Osteoblast (primary cell): ENCODE data around the gene FAM3B. TPM values are rescaled to one million over a fixed set of nuclear protein-coding genes. Genes with fewer than 3 reads are reported as not detected.
A peak's percentile ranks its signal among the peaks of the same experiment; 100 is the strongest.
"Not testable (repeated sequence)": the region's sequence is repeated elsewhere in the genome, so short reads cannot be mapped to it uniquely, and the experiment has no call there.

Experiments used
- DNase-seq: peaks from one replicate; pipeline ENCODE4 v3.0.0; 2011; ENCODE audit warnings: low spot score, mixed read lengths; ENCODE audit not compliant: insufficient read length; ENCODE audit errors: missing footprints
- H2AFZ ChIP-seq: 2 replicates; pipeline ENCODE4 v1.6.0; 2011; ENCODE audit warnings: mild to moderate bottlenecking, low read length
- H3K27ac ChIP-seq: 2 replicates; pipeline ENCODE4 v1.5.1; 2011; ENCODE audit warnings: mild to moderate bottlenecking, low read depth, low read length, moderate library complexity
- H3K27me3 ChIP-seq: 2 replicates; pipeline ENCODE4 v1.6.0; 2012; ENCODE audit warnings: mild to moderate bottlenecking, control low read depth, inconsistent platforms, low read length, moderate library complexity; ENCODE audit not compliant: insufficient read depth
- H3K36me3 ChIP-seq: 2 replicates; pipeline ENCODE4 v1.5.1; 2011; ENCODE audit warnings: mild to moderate bottlenecking, low read length, control low read depth, moderate library complexity; ENCODE audit not compliant: insufficient read depth
- H3K4me1 ChIP-seq: 2 replicates; pipeline ENCODE4 v1.5.1; 2011; ENCODE audit warnings: mild to moderate bottlenecking, low read length, control low read depth, moderate library complexity; ENCODE audit not compliant: insufficient read depth
- H3K4me2 ChIP-seq: 2 replicates; pipeline ENCODE4 v1.6.0; 2011; ENCODE audit warnings: mild to moderate bottlenecking, low read length; ENCODE audit not compliant: insufficient read depth
- H3K4me3 ChIP-seq: fragments of 200-600 bp; sonication (generic); 3 replicates; pipeline ENCODE4 v1.5.1; 2012; ENCODE audit warnings: mild to moderate bottlenecking, low read length, inconsistent platforms; ENCODE audit not compliant: insufficient read depth
- H3K79me2 ChIP-seq: 2 replicates; pipeline ENCODE4 v1.6.0; 2012; ENCODE audit warnings: mild to moderate bottlenecking, low read length, control low read depth, inconsistent platforms; ENCODE audit not compliant: insufficient read depth
- H3K9me3 ChIP-seq: 2 replicates; pipeline ENCODE4 v1.5.1; 2011; ENCODE audit warnings: low read depth, low read length, control low read depth
- H4K20me1 ChIP-seq: 2 replicates; pipeline ENCODE4 v1.6.0; 2012; ENCODE audit warnings: mild to moderate bottlenecking, low read length, control low read depth; ENCODE audit not compliant: insufficient read depth
- CTCF ChIP-seq: IDR thresholded peaks from 2 replicates; pipeline ENCODE4 v1.5.1; 2011; ENCODE audit warnings: mild to moderate bottlenecking, low read depth, low read length, moderate library complexity; ENCODE audit errors: extremely low read depth
- total RNA-seq: library from RNA; depleted of rRNA; stranded (reverse); fragments of >200 nt; gene quantifications from 2 replicates; pipeline ENCODE4 v1.2.3, GENCODE V29; 2012

FAM3B gene
- total RNA-seq, 1 donor, result not detected

GRCh38 chr21:41302976-41303375 is 13.6 kb upstream of the FAM3B start:
- H3K27ac ChIP-seq, result no peak overlapping the region
- no peaks in the 10 kb centered on the region for H3K4me1 ChIP-seq
- H2AFZ ChIP-seq, result no peak overlapping the region
- no peaks in the 10 kb centered on the region for H4K20me1 ChIP-seq
- DNase-seq, result no peak
- TF ChIP-seq CTCF, result no peak
- no peak overlapping the region for H3K4me2 ChIP-seq
- H3K27me3 ChIP-seq, result peaks cover 4% of the 10 kb centered on the region
- no peaks in the 10 kb centered on the region for H3K9me3 ChIP-seq
- no peaks in the 10 kb centered on the region for H3K36me3 ChIP-seq
- no peaks in the 10 kb centered on the region for H3K79me2 ChIP-seq
- H3K4me3 ChIP-seq, result no peak overlapping the region

GRCh38 chr21:41304068-41304720 is 12.4 kb upstream of the FAM3B start:
- TF ChIP-seq CTCF, result no peak
- no peak overlapping the region for H2AFZ ChIP-seq

GRCh38 chr21:41307219-41307618 is 9.4 kb upstream of the FAM3B start:
- peaks cover 4% of the 10 kb centered on the region for H3K27me3 ChIP-seq
- no peaks in the 10 kb centered on the region for H3K9me3 ChIP-seq
- no peaks in the 10 kb centered on the region for H3K4me1 ChIP-seq
- no peak overlapping the region for H2AFZ ChIP-seq
- no peak overlapping the region for H3K4me2 ChIP-seq
- no peaks in the 10 kb centered on the region for H4K20me1 ChIP-seq
- H3K4me3 ChIP-seq, result no peak overlapping the region
- H3K36me3 ChIP-seq, result no peaks in the 10 kb centered on the region
- no peaks in the 10 kb centered on the region for H3K79me2 ChIP-seq
- no peak for DNase-seq
- no peak overlapping the region for H3K27ac ChIP-seq
- TF ChIP-seq CTCF, result no peak

More at GRCh38 chr21:41304068-41304720, 12.4 kb upstream of the FAM3B start:
- no peak for DNase-seq
- no peak overlapping the region for H3K4me3 ChIP-seq
- no peaks in the 10 kb centered on the region for H3K4me1 ChIP-seq
- H3K27me3 ChIP-seq, result peaks cover 4% of the 10 kb centered on the region
- H3K4me2 ChIP-seq, result no peak overlapping the region
- no peaks in the 10 kb centered on the region for H3K9me3 ChIP-seq
- H4K20me1 ChIP-seq, result no peaks in the 10 kb centered on the region
- H3K36me3 ChIP-seq, result no peaks in the 10 kb centered on the region
- no peaks in the 10 kb centered on the region for H3K79me2 ChIP-seq
- H3K27ac ChIP-seq, result no peak overlapping the region

GRCh38 chr21:41313285-41314164 is 3.1 kb upstream of the FAM3B start:
- H3K27ac ChIP-seq, H3K4me2 ChIP-seq, H3K36me3 ChIP-seq, H2AFZ ChIP-seq, H3K79me2 ChIP-seq, H4K20me1 ChIP-seq, H3K4me1 ChIP-seq, H3K9me3 ChIP-seq, H3K4me3 ChIP-seq: not testable (repeated sequence)
- H3K27me3 ChIP-seq, result peaks cover 32% of the 10 kb centered on the region
- DNase-seq, result peak; percentile 72
